Effector CD4-positive, alpha-beta T cell (primary cell): ENCODE measurements around the gene SMIM34.

ENCODE experiments used
- DNase-seq: peaks from one replicate; pipeline ENCODE4 v3.0.0-alpha.2; 2020

Gene SMIM34

DNA sequence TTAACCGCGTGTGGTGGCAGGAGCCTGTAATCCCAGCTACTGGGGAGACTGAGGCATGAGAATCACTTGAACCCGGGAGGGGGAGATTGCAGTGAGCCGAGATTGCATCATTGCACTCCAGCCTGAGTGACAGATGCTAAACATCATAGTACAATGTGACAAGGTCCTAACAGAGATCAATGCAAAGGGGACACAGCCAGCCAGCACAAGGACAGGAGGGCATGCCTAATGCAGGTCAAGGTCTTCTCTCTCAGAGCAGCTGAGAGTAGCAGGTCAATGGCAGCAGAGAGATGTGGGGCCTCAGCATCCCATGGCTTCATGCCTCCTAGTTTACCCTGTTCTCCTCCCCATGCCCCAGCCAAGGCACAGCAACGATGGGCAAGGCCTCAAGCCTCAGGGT lies 51.4 kb downstream of the SMIM34 start:
- DNase-seq: no peak

DNA sequence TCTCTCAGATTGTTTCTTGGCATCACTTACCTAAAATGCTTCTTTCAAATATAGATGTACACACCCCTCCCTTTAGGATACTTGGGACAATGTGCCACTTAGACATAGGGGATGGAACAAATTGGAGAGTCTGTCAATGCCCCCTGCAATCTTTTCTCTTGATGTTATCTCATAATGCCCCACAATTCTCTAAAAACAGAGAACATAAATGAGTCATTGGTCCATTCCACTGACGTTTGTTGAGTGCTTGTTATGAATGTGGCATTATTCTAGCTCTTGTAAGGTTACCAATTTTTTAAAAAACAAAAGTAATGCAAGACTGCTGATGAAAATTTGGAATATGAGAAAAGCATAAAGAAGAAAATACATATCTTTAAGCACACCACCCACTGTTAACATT lies 54.0 kb downstream of the SMIM34 start:
- DNase-seq: no peak
